GM18909 (cell line): ENCODE measurements around the gene UBAP1.
"Not testable (repeated sequence)": the region's sequence is repeated elsewhere in the genome, so short reads cannot be mapped to it uniquely, and the experiment has no call there.

Source experiments
- ATAC-seq: cut with Tn5 transposase; IDR thresholded peaks from one replicate; pipeline ENCODE4 v1.9.1; 2021; ENCODE audit warnings: mild to moderate bottlenecking; ENCODE audit not compliant: unreplicated experiment, poor library complexity

The UBAP1 gene

GRCh38 chr9:34218446-34218845 is 39.6 kb downstream of the UBAP1 start:
- no peak for ATAC-seq

- ATAC-seq = no peak
These were observed 40.6 kb downstream of the UBAP1 start for GRCh38 chr9:34219421-34219820.

- no peak for ATAC-seq
These were observed 41.4 kb downstream of the UBAP1 start for GRCh38 chr9:34220218-34220617.

- no peak for ATAC-seq
These were observed 45.5 kb downstream of the UBAP1 start for GRCh38 chr9:34224349-34224748.

GRCh38 chr9:34226144-34226760 is 47.4 kb downstream of the UBAP1 start:
- not testable (repeated sequence) for ATAC-seq

- no peak for ATAC-seq
These were observed 48.6 kb downstream of the UBAP1 start for GRCh38 chr9:34227445-34227844.

GRCh38 chr9:34230556-34230955 is 51.7 kb downstream of the UBAP1 start:
- no peak for ATAC-seq

- no peak for ATAC-seq
These were observed 53.4 kb downstream of the UBAP1 start for GRCh38 chr9:34232201-34232600.

GRCh38 chr9:34233672-34234071 is 54.8 kb downstream of the UBAP1 start:
- no peak for ATAC-seq

- ATAC-seq = no peak
These were observed 59.0 kb downstream of the UBAP1 start for GRCh38 chr9:34237836-34238235.

- no peak for ATAC-seq
These were observed 61.2 kb downstream of the UBAP1 start for GRCh38 chr9:34240006-34240405.

GRCh38 chr9:34242830-34243229 is 64.0 kb downstream of the UBAP1 start:
- ATAC-seq = no peak

- ATAC-seq = not testable (repeated sequence)
These were observed 66.4 kb downstream of the UBAP1 start for GRCh38 chr9:34245212-34245611.

GRCh38 chr9:34246453-34246852 is 67.6 kb downstream of the UBAP1 start:
- no peak for ATAC-seq

- not testable (repeated sequence) for ATAC-seq
These were observed 68.9 kb downstream of the UBAP1 start for GRCh38 chr9:34247782-34248181.

GRCh38 chr9:34249274-34249673 is 70.4 kb downstream of the UBAP1 start:
- ATAC-seq = no peak

- ATAC-seq = no peak
These were observed 71.9 kb downstream of the UBAP1 start for GRCh38 chr9:34250721-34251120.

GRCh38 chr9:34252016-34252415 is 73.2 kb downstream of the UBAP1 start:
- no peak for ATAC-seq

- ATAC-seq = peak; percentile 66
These were observed 74.0 kb downstream of the UBAP1 start for GRCh38 chr9:34252670-34253459.

GRCh38 chr9:34253460-34253837 is 74.6 kb downstream of the UBAP1 start:
- no peak for ATAC-seq

- no peak for ATAC-seq
These were observed 75.5 kb downstream of the UBAP1 start for GRCh38 chr9:34254141-34254913.
